Gastrocnemius medialis (tissue), 4 donors: ENCODE data around the gene CHST11. TPM values are rescaled to one million over a fixed set of nuclear protein-coding genes. Genes with fewer than 3 reads are reported as not detected.
"Not testable (repeated sequence)": the region's sequence is repeated elsewhere in the genome, so short reads cannot be mapped to it uniquely, and the experiment has no call there.

Experiments used
- ATAC-seq, 2 donors: fragments of 150-250 bp; one replicate each; pipeline ENCODE4 v1.9.1; 2016
- DNase-seq, 2 donors: peaks; one replicate each; pipeline ENCODE4 v3.0.0-alpha.2; 2019
- H3K27ac ChIP-seq, 4 donors: fragments of 200-600 bp; sonication (generic); 1 replicate in 1 of 4; 2 replicates in 3 of 4; pipeline ENCODE4 v1.5.1; 2016 to 2018; ENCODE audit warnings: mild to moderate bottlenecking in 2 of 4, moderate library complexity in 1 of 4
- H3K27me3 ChIP-seq, 3 donors: fragments of 200-600 bp; sonication (generic) in 2 of 3; 1 replicate in 1 of 3; 2 replicates in 2 of 3; pipeline versions ENCODE4 v1.5.1 to v1.6.0; 2016 to 2019; ENCODE audit warnings: mild to moderate bottlenecking in 1 of 3, moderate library complexity in 1 of 3
- H3K36me3 ChIP-seq, 2 donors: fragments of 200-600 bp; sonication (generic) in 1 of 2; one replicate each; pipeline ENCODE4 v1.5.1; 2017 to 2018
- H3K4me1 ChIP-seq, 2 donors: fragments of 200-600 bp; sonication (generic) in 1 of 2; one replicate each; pipeline ENCODE4 v1.5.1; 2016 to 2017; ENCODE audit warnings: mild to moderate bottlenecking in 2 of 2
- H3K4me3 ChIP-seq, 4 donors: fragments of 200-600 bp; sonication (generic) in 3 of 4; 1 replicate in 1 of 4; 2 replicates in 3 of 4; pipeline ENCODE4 v1.5.1; 2016 to 2019; ENCODE audit warnings: mild to moderate bottlenecking in 2 of 4
- H3K9me3 ChIP-seq, 3 donors: fragments of 200-600 bp; sonication (generic) in 2 of 3; 1 replicate in 1 of 3; 2 replicates in 2 of 3; pipeline ENCODE4 v1.5.1; 2016 to 2019
- CTCF ChIP-seq, 5 experiments: fragments of 450-650 bp in 3 of 5; fragments of 200-600 bp in 2 of 5; sonication (generic) in 2 of 5; IDR thresholded peaks in 4 of 5; conservative IDR thresholded peaks in 1 of 5; 1 replicate in 4 of 5; 2 replicates in 1 of 5; pipeline ENCODE4 v1.5.1; 2016 to 2019; ENCODE audit warnings: antibody characterized with exemption in 5 of 5, mild to moderate bottlenecking in 3 of 5, moderate library complexity in 3 of 5
- POLR2A ChIP-seq, 2 donors: fragments of 450-650 bp; IDR thresholded peaks; one replicate each; pipeline ENCODE4 v1.6.1; 2017; ENCODE audit warnings: antibody characterized with exemption in 2 of 2, mild to moderate bottlenecking in 2 of 2, moderate library complexity in 2 of 2
- in situ Hi-C, 4 donors: fragments of 200-750 bp; cut with MboI; loops; one replicate each; pipeline versions ENCODE4 v1.15.0 to v1.8.0; 2017; ENCODE audit warnings: low sequenced_read_pairs in 4 of 4
- intact Hi-C: fragments of 100-400 bp; cut with DNase I; formaldehyde crosslinking; loops from one replicate; pipeline ENCODE4 v1.15.1; 2023; ENCODE audit warnings: low total_unique reads
- total RNA-seq, 4 donors: library from RNA; depleted of rRNA; stranded (reverse); fragments of >200 nt; gene quantifications; one replicate each; pipeline versions ENCODE4 v1.1.0 to v1.2.3, GENCODE V29; 2016

Gene CHST11
- total RNA-seq, 4 donors from 2014 or later, result 0.17 to 2.1 (median 1.4) TPM

DNA sequence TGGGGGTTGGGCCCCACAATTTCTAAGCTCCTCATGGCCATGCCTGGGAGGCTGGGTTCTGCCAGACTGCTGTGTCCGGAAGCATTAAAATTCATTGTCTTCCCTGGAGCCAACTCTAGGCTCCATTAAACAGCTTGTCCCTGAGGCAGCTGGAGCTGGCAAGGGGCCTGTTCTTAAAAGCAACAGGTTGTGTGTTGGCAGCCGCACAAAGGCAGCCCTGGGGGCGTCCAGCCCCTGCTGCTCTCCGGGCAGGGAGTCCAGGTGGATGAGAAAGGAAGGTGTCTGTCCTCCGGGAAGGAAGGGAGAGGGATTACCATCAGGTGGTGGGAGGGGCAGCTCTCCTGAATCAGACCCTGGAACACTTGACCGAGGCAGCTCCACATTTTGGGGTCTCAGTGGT is 98.9 kb downstream of the CHST11 start:
- Histone ChIP-seq H3K27ac (no peak overlapping the region), H3K4me1 (no peaks in the 10 kb centered on the region), H3K4me3 (no peak overlapping the region), H3K36me3 (no peaks in the 10 kb centered on the region), H3K9me3 (no peaks in the 10 kb centered on the region), H3K27me3 (no peaks in the 10 kb centered on the region)
- in situ Hi-C loops, result no loop called here
- DNase-seq, result no peak
- ATAC-seq, result no peak
- intact Hi-C loops, result no loop called here
- TF ChIP-seq POLR2A (IDR thresholded peaks at IDR 0.05) (no peak), CTCF (IDR thresholded peaks at IDR 0.05 in 4 of 5, conservative IDR thresholded peaks at IDR 0.05 in 1 of 5) (no peak)

- H3K9me3 ChIP-seq, result no peaks in the 10 kb centered on the region
- intact Hi-C loops (no loop called here), in situ Hi-C loops (no loop called here)
- no peak overlapping the region for H3K27ac ChIP-seq
- H3K4me1 ChIP-seq, result no peaks in the 10 kb centered on the region
- H3K27me3 ChIP-seq, result no peaks in the 10 kb centered on the region
- ATAC-seq, result no peak
- H3K4me3 ChIP-seq, result no peak overlapping the region
- TF ChIP-seq POLR2A (IDR thresholded peaks at IDR 0.05) (no peak), CTCF (IDR thresholded peaks at IDR 0.05 in 4 of 5, conservative IDR thresholded peaks at IDR 0.05 in 1 of 5) (no peak)
- no peaks in the 10 kb centered on the region for H3K36me3 ChIP-seq
- no peak for DNase-seq
Measured at GRCh38 chr12:104557488-104558195, 100.9 kb downstream of the CHST11 start.

DNA sequence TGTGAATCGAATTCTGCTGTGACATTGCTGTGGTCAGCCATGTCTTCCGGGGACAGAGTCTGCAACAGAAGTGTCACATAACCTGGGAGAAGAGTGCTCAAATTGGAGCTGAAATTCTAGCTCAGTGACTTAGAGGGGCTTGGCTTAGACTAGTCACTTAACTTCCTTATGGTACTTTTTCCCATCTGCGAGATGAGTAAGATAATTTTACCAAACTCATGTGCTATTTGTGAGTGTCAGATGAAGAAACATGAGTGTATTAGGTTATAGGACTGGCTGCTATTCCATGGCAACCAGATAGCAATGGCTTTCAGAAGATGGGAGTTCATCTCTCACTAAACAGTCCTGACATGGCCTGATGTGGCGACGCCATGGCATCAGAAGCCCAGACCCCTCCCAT is 104.1 kb downstream of the CHST11 start:
- Histone ChIP-seq H3K4me1 (no peaks in the 10 kb centered on the region), H3K9me3 (no peaks in the 10 kb centered on the region), H3K4me3 (no peak overlapping the region), H3K27me3 (no peaks in the 10 kb centered on the region), H3K36me3 (no peaks in the 10 kb centered on the region), H3K27ac (no peak overlapping the region)
- in situ Hi-C loops, result no loop called here
- ATAC-seq, result no peak
- intact Hi-C loops, result no loop called here
- no peak for DNase-seq
- TF ChIP-seq POLR2A (IDR thresholded peaks at IDR 0.05) (no peak), CTCF (IDR thresholded peaks at IDR 0.05 in 4 of 5, conservative IDR thresholded peaks at IDR 0.05 in 1 of 5) (no peak)

DNA sequence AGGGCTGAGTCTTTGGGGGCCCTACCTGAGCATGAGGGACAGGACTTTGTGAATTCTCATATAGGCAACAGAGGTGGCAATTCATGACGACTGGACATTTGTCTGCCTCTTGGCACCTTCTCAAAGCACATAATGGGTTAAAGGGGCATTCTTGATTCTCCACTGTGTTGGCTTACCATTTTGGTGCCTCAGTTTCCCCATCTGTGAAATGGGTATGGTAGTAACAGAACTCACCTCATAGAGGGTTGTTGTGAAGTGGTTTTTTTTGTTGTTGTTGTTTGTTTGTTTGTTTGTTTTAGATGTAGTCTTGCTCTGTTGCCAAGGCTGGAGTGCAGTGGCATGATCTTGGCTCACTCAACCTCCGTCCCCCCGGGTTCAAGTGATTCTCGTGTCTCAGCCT is 106.0 kb downstream of the CHST11 start:
- Histone ChIP-seq H3K27ac (no peak overlapping the region), H3K27me3 (no peaks in the 10 kb centered on the region), H3K9me3 (no peaks in the 10 kb centered on the region), H3K36me3 (no peaks in the 10 kb centered on the region), H3K4me3 (no peak overlapping the region), H3K4me1 (no peaks in the 10 kb centered on the region)
- ATAC-seq (no peak), DNase-seq (no peak)
- intact Hi-C loops, result no loop called here
- no peak for TF ChIP-seq CTCF (IDR thresholded peaks at IDR 0.05 in 4 of 5, conservative IDR thresholded peaks at IDR 0.05 in 1 of 5)
- no peak for TF ChIP-seq POLR2A (IDR thresholded peaks at IDR 0.05)
- in situ Hi-C loops, result no loop called here

- H3K27me3 ChIP-seq, H3K4me3 ChIP-seq, DNase-seq, intact Hi-C loops, H3K9me3 ChIP-seq, H3K4me1 ChIP-seq, H3K36me3 ChIP-seq, ATAC-seq, H3K27ac ChIP-seq, in situ Hi-C loops: not testable (repeated sequence)
Measured at GRCh38 chr12:104564662-104565061, 107.9 kb downstream of the CHST11 start.
